GM03348 (cell line): Measurements from ENCODE around the gene SF3B3.
A peak's percentile ranks its signal among the peaks of the same experiment; 100 is the strongest.
"Not testable (repeated sequence)": the region's sequence is repeated elsewhere in the genome, so short reads cannot be mapped to it uniquely, and the experiment has no call there.

Source experiments
- DNase-seq: peaks from one replicate; pipeline ENCODE4 v3.0.0; 2012; ENCODE audit warnings: low spot score

SF3B3 gene

GRCh38 chr16:70511833-70512232 is 11.8 kb upstream of the SF3B3 start:
- DNase-seq = no peak

- DNase-seq = peak; percentile 23
Measured at GRCh38 chr16:70512456-70512855, 11.2 kb upstream of the SF3B3 start.

GRCh38 chr16:70520612-70521297 is 2.9 kb upstream of the SF3B3 start:
- DNase-seq = peak; percentile 60

- no peak for DNase-seq
Measured at GRCh38 chr16:70522216-70523075, 1.2 kb upstream of the SF3B3 start.

- DNase-seq = peak; percentile 94
Measured at GRCh38 chr16:70523076-70523742, 407 bp upstream of the SF3B3 start, which contains the start of gene COG4. Gene COG4 (minus strand): TSS chr16:70523554. CDS start chr16:70523543, 11 bp downstream.

- DNase-seq = not testable (repeated sequence)
Measured at GRCh38 chr16:70524399-70524825, 796 bp downstream of the SF3B3 start.

- DNase-seq = no peak
Measured at GRCh38 chr16:70526403-70526802, 2.8 kb downstream of the SF3B3 start.

GRCh38 chr16:70527315-70527996 is 3.8 kb downstream of the SF3B3 start:
- DNase-seq = no peak

GRCh38 chr16:70529051-70529777 is 5.6 kb downstream of the SF3B3 start:
- DNase-seq = peak; percentile 78

GRCh38 chr16:70529954-70530353 is 6.3 kb downstream of the SF3B3 start:
- not testable (repeated sequence) for DNase-seq

- no peak for DNase-seq
Measured at GRCh38 chr16:70534971-70535370, 11.4 kb downstream of the SF3B3 start.

- no peak for DNase-seq
Measured at GRCh38 chr16:70540994-70541393, 17.4 kb downstream of the SF3B3 start.

- DNase-seq = no peak
Measured at GRCh38 chr16:70544548-70544947, 20.9 kb downstream of the SF3B3 start.

GRCh38 chr16:70548936-70549335 is 25.3 kb downstream of the SF3B3 start:
- no peak for DNase-seq

- no peak for DNase-seq
Measured at GRCh38 chr16:70550082-70550481, 26.5 kb downstream of the SF3B3 start.

- no peak for DNase-seq
Measured at GRCh38 chr16:70551788-70552187, 28.2 kb downstream of the SF3B3 start.

GRCh38 chr16:70552675-70553074 is 29.1 kb downstream of the SF3B3 start:
- DNase-seq = no peak

- peak; percentile 85 for DNase-seq
Measured at GRCh38 chr16:70553645-70554044, 30.0 kb downstream of the SF3B3 start.

- DNase-seq = no peak
Measured at GRCh38 chr16:70556063-70556462, 32.4 kb downstream of the SF3B3 start.

- DNase-seq = no peak
Measured at GRCh38 chr16:70561623-70562022, 38.0 kb downstream of the SF3B3 start.

GRCh38 chr16:70563636-70564035 is 40.0 kb downstream of the SF3B3 start:
- peak; percentile 81 for DNase-seq
